ENCODE measurements around the gene SEZ6L2. TPM values are rescaled to one million over a fixed set of nuclear protein-coding genes. Genes with fewer than 3 reads are reported as not detected.
"Not testable (repeated sequence)": the region's sequence is repeated elsewhere in the genome, so short reads cannot be mapped to it uniquely, and the experiment has no call there.

Gene SEZ6L2
- total RNA-seq, 4 donors from 2014 or later, result 1.4 to 100 (median 3.1) TPM

GRCh38 chr16:29876594-29877249, 22.6 kb downstream of the SEZ6L2 start:
- no peak for DNase-seq (ENCODE audit: low spot score in 2 of 2)
- intact Hi-C loops (cut with DNase I; ENCODE audit: low total_unique reads), result no loop called here
- no peak for TF ChIP-seq POLR2A (IDR thresholded peaks at IDR 0.05)
- no peak for TF ChIP-seq CTCF (IDR thresholded peaks at IDR 0.05)
- H3K4me3 ChIP-seq (ENCODE audit: low read depth, poor library complexity, severe bottlenecking), result no peak overlapping the region
- WGBS, 2 donors, result 6 to 15% methylated on average over 37 to 40 of the region's 45 CpGs

- TF ChIP-seq CTCF (IDR thresholded peaks at IDR 0.05) (no peak), POLR2A (IDR thresholded peaks at IDR 0.05) (no peak)
- no peak overlapping the region for H3K4me3 ChIP-seq (ENCODE audit: low read depth, poor library complexity, severe bottlenecking)
- 21 to 32% methylated on average over 18 of the region's 18 CpGs for WGBS, 2 donors
- DNase-seq (ENCODE audit: low spot score in 2 of 2), result no peak
- intact Hi-C loops (cut with DNase I; ENCODE audit: low total_unique reads), result no loop called here
Observed at GRCh38 chr16:29876217-29876593, 23.1 kb downstream of the SEZ6L2 start.

GRCh38 chr16:29875206-29875605, 24.1 kb downstream of the SEZ6L2 start:
- WGBS, 2 donors, result 91 to 97% methylated on average over 5 to 6 of the region's 6 CpGs
- intact Hi-C loops (cut with DNase I; ENCODE audit: low total_unique reads), result no loop called here
- TF ChIP-seq CTCF (IDR thresholded peaks at IDR 0.05), result no peak
- TF ChIP-seq POLR2A (IDR thresholded peaks at IDR 0.05), result no peak
- no peak for DNase-seq (ENCODE audit: low spot score in 2 of 2)
- no peak overlapping the region for H3K4me3 ChIP-seq (ENCODE audit: low read depth, poor library complexity, severe bottlenecking)

GRCh38 chr16:29873319-29873718, 26.0 kb downstream of the SEZ6L2 start:
- DNase-seq (ENCODE audit: low spot score in 2 of 2), result no peak
- no peak overlapping the region for H3K4me3 ChIP-seq (ENCODE audit: low read depth, poor library complexity, severe bottlenecking)
- intact Hi-C loops (cut with DNase I; ENCODE audit: low total_unique reads), result no loop called here
- TF ChIP-seq CTCF (IDR thresholded peaks at IDR 0.05) (no peak), POLR2A (IDR thresholded peaks at IDR 0.05) (no peak)
- WGBS, 2 donors, result 89 to 93% methylated on average over 15 to 26 of the region's 26 CpGs

GRCh38 chr16:29871822-29872546, 27.4 kb downstream of the SEZ6L2 start:
- no peak overlapping the region for H3K4me3 ChIP-seq (ENCODE audit: low read depth, poor library complexity, severe bottlenecking)
- TF ChIP-seq POLR2A (IDR thresholded peaks at IDR 0.05) (no peak), CTCF (IDR thresholded peaks at IDR 0.05) (no peak)
- intact Hi-C loops (cut with DNase I; ENCODE audit: low total_unique reads), result no loop called here
- WGBS, 2 donors, result 93 to 94% methylated on average over 16 of the region's 16 CpGs
- no peak for DNase-seq (ENCODE audit: low spot score in 2 of 2)

- 84 to 87% methylated on average over 8 of the region's 8 CpGs for WGBS, 2 donors
- H3K4me3 ChIP-seq (ENCODE audit: low read depth, poor library complexity, severe bottlenecking); DNase-seq (ENCODE audit: low spot score in 2 of 2); intact Hi-C loops (cut with DNase I; ENCODE audit: low total_unique reads): not testable (repeated sequence)
Observed at GRCh38 chr16:29869067-29869466, 30.3 kb downstream of the SEZ6L2 start.
